ENCODE data around the gene PROP1.
"Not testable (repeated sequence)": the region's sequence is repeated elsewhere in the genome, so short reads cannot be mapped to it uniquely, and the experiment has no call there.

PROP1 gene

DNA sequence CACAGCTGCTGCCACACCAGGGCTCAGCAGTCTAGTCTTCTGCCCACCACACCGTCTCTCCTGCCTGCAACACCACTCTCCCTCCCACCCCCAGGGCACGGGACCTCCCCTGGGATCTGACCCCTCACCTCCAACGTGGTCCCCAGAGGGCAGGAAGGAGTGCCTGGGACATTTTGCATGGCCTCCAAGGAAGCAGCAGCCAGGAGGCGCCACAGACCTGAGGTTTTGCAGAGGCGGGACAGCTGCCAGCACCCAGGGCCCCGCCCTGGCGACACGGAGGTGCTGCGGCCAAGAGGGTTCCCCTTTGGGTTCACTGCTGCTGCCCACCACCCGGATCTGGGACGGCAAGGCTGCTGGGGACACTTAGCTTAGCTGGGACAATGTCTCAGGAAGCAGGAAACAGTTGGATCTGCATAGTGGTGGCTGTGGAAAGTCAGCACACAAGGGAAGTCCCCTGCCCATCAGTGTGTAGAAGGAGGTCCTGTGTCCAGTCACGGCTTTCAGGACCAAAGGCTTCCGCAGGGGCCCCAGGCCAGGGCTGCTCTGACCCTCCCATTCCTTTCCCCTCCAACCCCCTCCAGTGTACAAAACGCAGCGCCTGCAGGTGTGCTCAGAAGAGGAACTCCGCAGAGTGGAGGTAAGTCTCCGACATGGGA lies 13.8 kb downstream of the PROP1 start:
- DNase-seq = peak; percentile 30

DNA sequence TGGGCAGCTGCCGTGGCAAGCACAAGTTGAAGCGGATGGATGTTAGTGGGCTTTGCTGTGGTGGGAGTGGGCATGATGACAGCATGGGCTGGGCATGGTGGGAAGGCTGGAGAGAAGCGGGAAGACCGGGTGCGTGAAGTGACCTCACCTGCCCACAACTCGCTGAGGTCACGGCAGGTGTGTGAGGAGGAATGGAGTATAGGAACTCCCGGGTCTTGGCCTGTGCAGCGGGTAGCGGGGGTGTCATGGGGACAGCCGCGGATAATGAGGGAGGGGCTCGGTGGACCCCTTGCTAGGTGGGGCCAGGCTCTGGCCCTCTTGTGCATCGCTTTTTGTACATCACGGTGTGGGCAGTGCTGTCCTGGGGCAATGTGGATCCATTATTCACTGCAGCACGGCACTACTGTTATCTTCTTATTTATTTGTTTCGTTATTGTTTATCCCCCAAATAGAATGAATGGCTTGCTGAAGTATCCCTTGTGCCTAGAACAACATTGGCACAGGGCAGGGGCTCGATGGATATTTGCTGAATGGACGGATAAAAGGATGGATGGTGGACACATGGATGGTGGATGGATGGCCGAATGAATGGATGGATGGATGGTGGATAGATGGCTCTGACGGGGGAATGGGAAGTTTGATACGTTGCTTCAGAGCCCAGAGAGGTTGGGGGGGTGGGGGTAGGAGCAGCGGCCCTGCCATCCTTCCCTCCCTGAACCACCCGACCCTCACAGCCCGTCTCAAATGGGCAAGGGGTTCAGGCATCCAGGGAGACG lies 14.6 kb downstream of the PROP1 start:
- no peak for DNase-seq

GRCh38 chr5:177980743-177981151 lies 15.3 kb downstream of the PROP1 start:
- DNase-seq = no peak

GRCh38 chr5:177977600-177977999 lies 18.4 kb downstream of the PROP1 start:
- not testable (repeated sequence) for DNase-seq

- DNase-seq = no peak
Observed at GRCh38 chr5:177973066-177973635, 22.9 kb downstream of the PROP1 start.

DNA sequence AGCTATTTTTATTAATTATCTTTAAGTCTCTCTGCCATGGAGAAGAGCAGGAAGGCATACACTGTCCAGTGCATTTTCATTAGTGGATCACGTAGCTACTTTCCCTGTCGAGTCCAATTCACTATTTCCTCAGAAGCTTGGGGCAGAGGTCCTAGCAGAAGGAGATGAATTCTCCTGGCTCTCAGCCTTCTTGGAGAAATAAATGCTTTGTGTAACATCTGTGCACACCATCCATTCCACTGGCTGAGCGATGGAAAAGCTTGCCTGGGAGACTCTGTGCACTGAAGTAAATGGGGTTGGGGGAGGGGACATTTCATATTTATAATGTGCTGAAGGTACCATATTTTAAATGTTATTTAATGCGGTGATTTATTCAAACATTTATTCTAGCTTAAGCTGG lies 23.4 kb downstream of the PROP1 start:
- DNase-seq = no peak

DNA sequence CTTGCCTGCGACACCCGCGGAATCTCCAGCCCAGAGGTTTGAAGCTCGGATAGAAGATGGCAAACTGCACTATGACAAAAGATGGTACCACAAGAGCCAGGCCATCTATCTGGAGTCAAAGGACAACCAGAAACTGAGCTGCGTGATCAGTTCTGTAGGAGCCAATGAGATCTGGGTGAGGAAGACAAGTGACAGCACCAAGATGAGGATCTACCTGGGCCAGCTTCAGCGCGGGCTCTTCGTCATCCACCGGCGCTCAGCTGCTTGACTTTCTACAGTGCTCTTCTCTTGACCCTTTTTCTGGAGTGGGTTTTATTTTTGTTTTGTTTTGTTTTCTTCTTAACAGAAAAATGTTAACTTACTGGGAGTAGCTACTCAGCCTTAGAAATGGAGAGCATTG lies 24.0 kb downstream of the PROP1 start:
- DNase-seq = not testable (repeated sequence)

- no peak for DNase-seq
Observed at GRCh38 chr5:177968661-177969211, 27.3 kb downstream of the PROP1 start.

DNA sequence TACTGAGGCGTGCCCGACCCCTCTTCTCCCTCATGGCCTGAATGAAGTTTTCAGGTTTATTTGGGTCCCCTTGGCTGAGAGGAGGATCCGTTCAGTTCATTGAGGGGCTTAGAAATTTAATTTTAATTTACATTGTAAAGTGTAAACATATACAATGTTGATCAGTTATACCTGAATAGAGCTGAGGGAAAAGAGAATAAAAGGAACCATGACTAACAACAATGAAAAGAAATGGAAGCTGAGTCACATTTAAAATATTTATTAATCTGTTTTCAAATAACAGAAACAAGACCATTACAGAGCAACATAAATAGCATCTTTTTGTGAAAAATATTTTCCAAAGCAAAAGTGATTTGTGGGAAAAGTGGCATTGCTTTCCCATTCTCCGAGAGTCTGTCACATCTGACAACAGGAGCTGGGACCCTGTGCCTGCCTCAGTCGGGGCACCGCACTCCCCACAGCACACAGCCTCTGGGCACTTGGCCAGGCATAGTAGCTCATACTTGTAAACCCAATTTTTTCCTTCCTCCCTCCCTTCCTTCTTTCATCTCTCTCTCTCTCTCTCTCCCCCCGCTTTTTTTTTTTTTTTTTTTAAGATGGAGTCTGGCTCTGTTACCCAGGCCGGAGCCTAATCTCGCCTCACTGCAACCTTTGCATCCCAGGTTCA lies 28.7 kb downstream of the PROP1 start:
- DNase-seq = no peak

- DNase-seq = no peak
Observed at GRCh38 chr5:177966839-177967166, 29.2 kb downstream of the PROP1 start.

DNA sequence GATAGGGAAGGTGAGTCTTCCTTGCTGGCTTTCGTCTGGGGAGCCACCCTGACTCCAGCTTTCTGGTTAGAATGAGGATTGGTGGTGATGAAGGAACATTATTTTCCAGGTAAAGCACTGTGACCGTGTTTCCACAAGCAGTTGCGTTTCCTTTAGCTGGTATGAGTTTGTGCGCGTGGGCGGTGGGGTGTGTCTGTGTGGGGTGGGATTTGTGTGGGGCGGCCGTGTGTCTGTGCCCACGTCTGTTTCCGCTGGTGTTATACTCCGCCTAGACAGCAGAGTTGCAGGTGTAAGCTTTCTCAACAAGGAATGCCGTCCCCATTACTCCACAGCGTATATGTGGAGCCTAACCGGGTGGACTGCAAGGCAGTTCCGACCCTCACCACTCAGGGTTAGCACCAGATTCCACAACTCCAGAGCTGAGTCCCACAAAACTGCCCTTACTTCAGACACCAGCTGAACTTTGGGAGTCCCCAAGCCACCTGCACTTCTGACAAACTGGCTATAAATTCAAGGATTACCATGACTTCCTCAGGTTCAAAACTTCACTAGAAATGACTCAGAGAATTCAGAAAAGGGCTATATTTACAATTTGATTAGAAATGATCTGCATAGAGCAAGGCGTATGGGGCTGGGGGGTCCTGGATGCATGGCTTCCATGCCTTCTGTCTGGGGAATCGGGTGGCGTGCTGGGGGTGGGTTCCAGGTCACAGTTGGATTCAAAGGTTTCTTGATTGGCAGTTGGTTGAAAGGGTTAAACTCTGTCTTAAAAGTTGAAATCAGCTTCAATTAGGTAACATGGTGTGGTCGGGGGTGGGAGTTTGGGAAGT lies 29.8 kb downstream of the PROP1 start:
- no peak for DNase-seq

GRCh38 chr5:177964471-177964870 lies 31.6 kb downstream of the PROP1 start:
- DNase-seq = no peak

- no peak for DNase-seq
Observed at GRCh38 chr5:177963966-177964365, 32.1 kb downstream of the PROP1 start.

GRCh38 chr5:177959315-177959714 lies 36.7 kb downstream of the PROP1 start:
- no peak for DNase-seq

GRCh38 chr5:177958696-177959095 lies 37.3 kb downstream of the PROP1 start:
- DNase-seq = no peak

DNA sequence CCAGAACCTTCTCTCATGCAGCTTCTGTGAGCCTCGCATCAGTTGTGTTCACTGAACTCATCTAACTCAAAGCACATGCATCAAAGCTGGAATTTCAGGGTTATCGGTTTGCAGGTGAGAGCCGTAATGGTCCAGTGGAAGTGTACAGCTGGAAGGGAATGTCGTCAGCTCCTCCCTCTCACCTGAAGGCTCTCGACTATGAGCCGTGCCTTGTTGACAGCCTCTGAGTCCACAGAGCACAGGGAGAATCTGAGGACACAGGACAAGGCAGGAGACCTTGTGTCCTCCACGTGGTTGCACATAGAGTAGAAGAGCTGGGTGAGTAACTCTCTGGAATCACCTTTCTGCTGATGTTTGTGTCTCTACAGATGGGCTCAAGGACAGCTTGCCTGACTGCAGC lies 38.8 kb downstream of the PROP1 start:
- DNase-seq = no peak

- DNase-seq = not testable (repeated sequence)
Observed at GRCh38 chr5:177953101-177953500, 42.9 kb downstream of the PROP1 start.

- not testable (repeated sequence) for DNase-seq
Observed at GRCh38 chr5:177949656-177950055, 46.4 kb downstream of the PROP1 start.

DNA sequence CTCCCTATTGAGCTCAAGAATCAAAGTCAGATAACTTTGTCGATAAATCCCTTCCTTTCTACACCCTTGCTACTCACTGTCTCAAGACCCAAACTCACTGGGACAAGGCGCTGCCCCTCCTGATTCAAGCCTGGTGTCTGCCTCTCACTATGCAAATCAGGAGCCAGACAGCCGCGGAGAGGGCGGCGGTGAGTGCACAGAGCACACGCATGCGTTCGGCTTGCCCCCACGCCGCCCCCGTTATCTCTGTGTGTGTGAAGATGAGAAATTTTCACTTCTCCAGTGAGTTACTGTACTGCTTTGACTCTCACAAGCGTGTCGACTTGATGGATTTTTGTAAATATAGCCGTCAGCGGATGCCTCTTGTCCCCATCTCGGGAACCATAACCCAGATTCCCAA lies 47.0 kb downstream of the PROP1 start:
- DNase-seq = not testable (repeated sequence)

- not testable (repeated sequence) for DNase-seq
Observed at GRCh38 chr5:177947912-177948311, 48.1 kb downstream of the PROP1 start.

GRCh38 chr5:177945601-177946283 lies 50.3 kb downstream of the PROP1 start:
- peak; percentile 26 for DNase-seq

DNA sequence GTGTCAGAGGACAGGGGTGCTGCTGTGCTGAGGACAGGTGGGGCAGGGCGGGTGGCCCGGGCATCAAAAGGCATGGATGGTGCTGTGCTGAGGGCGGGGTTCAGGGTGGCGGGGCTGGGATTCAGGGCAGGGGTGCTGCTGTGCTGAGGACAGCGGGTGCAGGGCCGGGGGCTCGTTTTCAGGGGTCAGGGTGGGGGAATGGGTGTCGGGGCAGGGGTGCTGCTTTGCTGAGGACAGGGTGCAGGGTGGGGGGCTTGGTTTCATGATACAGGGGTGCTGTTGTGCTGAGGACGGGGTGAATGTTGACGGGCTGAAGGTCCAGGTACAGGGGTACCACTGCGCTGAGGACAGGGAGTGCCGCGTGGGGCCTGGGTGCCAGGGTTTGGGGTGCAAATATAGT lies 50.9 kb downstream of the PROP1 start:
- not testable (repeated sequence) for DNase-seq
